GM19438 (cell line): ENCODE results near the gene NRXN3.

Experiments used
- ATAC-seq: cut with Tn5 transposase; IDR thresholded peaks from one replicate; pipeline ENCODE4 v1.9.1; 2021; ENCODE audit warnings: low read depth; ENCODE audit not compliant: unreplicated experiment

Gene NRXN3

GRCh38 chr14:79842270-79842669 is 1672.1 kb downstream of the NRXN3 start:
- ATAC-seq: no peak

GRCh38 chr14:79852950-79853744 is 1683.0 kb downstream of the NRXN3 start:
- ATAC-seq: no peak

GRCh38 chr14:79855789-79856188 is 1685.6 kb downstream of the NRXN3 start:
- ATAC-seq: no peak

- ATAC-seq: no peak
Measured at GRCh38 chr14:79856381-79856780, 1686.2 kb downstream of the NRXN3 start.

- ATAC-seq: no peak
Measured at GRCh38 chr14:79861111-79861510, 1690.9 kb downstream of the NRXN3 start.

- no peak for ATAC-seq
Measured at GRCh38 chr14:79862045-79862444, 1691.9 kb downstream of the NRXN3 start.

- ATAC-seq: no peak
Measured at GRCh38 chr14:79871136-79871535, 1701.0 kb downstream of the NRXN3 start.

- ATAC-seq: no peak
Measured at GRCh38 chr14:79878229-79878628, 1708.1 kb downstream of the NRXN3 start.

GRCh38 chr14:79878785-79879184 is 1708.6 kb downstream of the NRXN3 start:
- ATAC-seq: no peak

- ATAC-seq: no peak
Measured at GRCh38 chr14:79881299-79881698, 1711.1 kb downstream of the NRXN3 start.

- ATAC-seq: no peak
Measured at GRCh38 chr14:79890527-79890926, 1720.4 kb downstream of the NRXN3 start.

GRCh38 chr14:79896009-79896408 is 1725.8 kb downstream of the NRXN3 start:
- ATAC-seq: no peak

GRCh38 chr14:79899610-79900009 is 1729.4 kb downstream of the NRXN3 start:
- no peak for ATAC-seq

- ATAC-seq: no peak
Measured at GRCh38 chr14:79904497-79904896, 1734.3 kb downstream of the NRXN3 start.

- no peak for ATAC-seq
Measured at GRCh38 chr14:79906994-79907393, 1736.8 kb downstream of the NRXN3 start.

GRCh38 chr14:79910086-79910485 is 1739.9 kb downstream of the NRXN3 start:
- ATAC-seq: no peak

GRCh38 chr14:79911744-79912143 is 1741.6 kb downstream of the NRXN3 start:
- ATAC-seq: no peak

- ATAC-seq: no peak
Measured at GRCh38 chr14:79914595-79914994, 1744.4 kb downstream of the NRXN3 start.

GRCh38 chr14:79915406-79915805 is 1745.2 kb downstream of the NRXN3 start:
- no peak for ATAC-seq

- no peak for ATAC-seq
Measured at GRCh38 chr14:79916281-79916680, 1746.1 kb downstream of the NRXN3 start.

- ATAC-seq: no peak
Measured at GRCh38 chr14:79916892-79917291, 1746.7 kb downstream of the NRXN3 start.
